Lower leg skin (tissue), 4 donors: ENCODE measurements around the gene CEP131. TPM values are rescaled to one million over a fixed set of nuclear protein-coding genes. Genes with fewer than 3 reads are reported as not detected.

Experiments
- DNase-seq, 2 donors: peaks; one replicate each; pipeline ENCODE4 v3.0.0-alpha.2; 2019; ENCODE audit warnings: low spot score in 2 of 2
- H3K4me3 ChIP-seq: fragments of 200-600 bp; sonication (generic); 2 replicates; pipeline ENCODE4 v1.5.1; 2017; ENCODE audit warnings: mild to moderate bottlenecking, low read depth; ENCODE audit not compliant: poor library complexity, severe bottlenecking
- CTCF ChIP-seq, 3 donors: fragments of 450-650 bp; IDR thresholded peaks; one replicate each; pipeline ENCODE4 v1.5.1; 2016; ENCODE audit warnings: antibody characterized with exemption in 3 of 3, mild to moderate bottlenecking in 3 of 3, moderate library complexity in 2 of 3
- POLR2A ChIP-seq, 2 donors: fragments of 450-650 bp; IDR thresholded peaks; one replicate each; pipeline ENCODE4 v1.6.1; 2016 to 2017; ENCODE audit warnings: antibody characterized with exemption in 2 of 2, mild to moderate bottlenecking in 1 of 2, moderate library complexity in 1 of 2
- WGBS, 2 donors: methylation state at CpG; one replicate each; pipeline ENCODE4 v1.1.5; 2018; 5-methylcytosine and 5-hydroxymethylcytosine counted together
- intact Hi-C: fragments of 100-400 bp; cut with DNase I; formaldehyde crosslinking; loops from one replicate; pipeline ENCODE4 v1.15.0; 2023; ENCODE audit warnings: low total_unique reads
- total RNA-seq, 4 donors: library from RNA; depleted of rRNA; stranded (reverse); fragments of >200 nt; gene quantifications; one replicate each; pipeline ENCODE4 v1.1.0, GENCODE V29; 2016

CEP131 gene
- total RNA-seq, 4 donors from 2014 or later = 4.3 to 12.9 (median 8.4) TPM

- 88 to 95% methylated on average over 10 of the region's 10 CpGs for WGBS, 2 donors
Observed at GRCh38 chr17:81202318-81202717, 20.4 kb downstream of the CEP131 start.

GRCh38 chr17:81200695-81201580 is 21.8 kb downstream of the CEP131 start:
- peak in 1 of 2 donors; percentile 58 for DNase-seq

More at GRCh38 chr17:81202318-81202717, 20.4 kb downstream of the CEP131 start:
- DNase-seq = no peak
- no peak overlapping the region for H3K4me3 ChIP-seq
- TF ChIP-seq CTCF (IDR thresholded peaks at IDR 0.05) = no peak
- no peak for TF ChIP-seq POLR2A (IDR thresholded peaks at IDR 0.05)
- intact Hi-C loops = no loop called here

GRCh38 chr17:81200201-81200600 is 22.6 kb downstream of the CEP131 start:
- H3K4me3 ChIP-seq = no peak overlapping the region
- WGBS, 2 donors = 79 to 97% methylated on average over 8 to 18 of the region's 18 CpGs
- intact Hi-C loops = no loop called here
- TF ChIP-seq POLR2A (IDR thresholded peaks at IDR 0.05) (no peak), CTCF (IDR thresholded peaks at IDR 0.05) (no peak)
- no peak for DNase-seq

More at GRCh38 chr17:81200695-81201580, 21.8 kb downstream of the CEP131 start:
- TF ChIP-seq CTCF (IDR thresholded peaks at IDR 0.05) = no peak
- TF ChIP-seq POLR2A (IDR thresholded peaks at IDR 0.05) = no peak
- intact Hi-C loops = no loop called here
- no peak overlapping the region for H3K4me3 ChIP-seq
- 71 to 74% methylated on average over 27 of the region's 27 CpGs for WGBS, 2 donors

- TF ChIP-seq CTCF (IDR thresholded peaks at IDR 0.05) (no peak), POLR2A (IDR thresholded peaks at IDR 0.05) (no peak)
- intact Hi-C loops = no loop called here
Observed at GRCh38 chr17:81199482-81199830, 23.3 kb downstream of the CEP131 start.

GRCh38 chr17:81198826-81199481 is 23.8 kb downstream of the CEP131 start:
- 90 to 94% methylated on average over 15 to 22 of the region's 22 CpGs for WGBS, 2 donors
- no peak for TF ChIP-seq POLR2A (IDR thresholded peaks at IDR 0.05)
- TF ChIP-seq CTCF (IDR thresholded peaks at IDR 0.05) = no peak
- no peak overlapping the region for H3K4me3 ChIP-seq
- intact Hi-C loops = no loop called here
- no peak for DNase-seq

More at GRCh38 chr17:81199482-81199830, 23.3 kb downstream of the CEP131 start:
- 91 to 97% methylated on average over 7 to 18 of the region's 18 CpGs for WGBS, 2 donors
- H3K4me3 ChIP-seq = no peak overlapping the region
- no peak for DNase-seq
